Measurements from ENCODE around the gene EIF2B2. TPM values are rescaled to one million over a fixed set of nuclear protein-coding genes. Genes with fewer than 3 reads are reported as not detected.

Gene EIF2B2
- total RNA-seq, 1 experiment from 2014 or later = 48.3 TPM

DNA sequence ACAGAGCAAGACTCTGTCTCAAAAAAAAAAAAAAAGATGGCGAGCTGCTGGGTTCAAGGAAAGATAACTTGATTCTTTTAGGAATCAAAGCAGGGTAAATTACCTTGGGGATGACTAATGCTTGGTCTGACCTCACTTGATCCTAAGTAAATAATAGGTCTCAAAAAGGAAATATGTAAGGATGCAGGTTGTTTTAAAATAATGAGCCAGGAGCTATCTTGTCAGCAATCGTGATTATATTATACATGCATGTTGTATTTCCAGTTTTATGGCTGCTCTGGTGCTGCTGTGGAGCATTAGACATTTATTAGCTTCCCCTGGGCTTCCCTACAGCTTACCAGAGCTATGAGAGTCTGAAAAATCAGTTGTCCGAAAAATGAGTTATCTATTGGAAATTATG, 2.6 kb downstream of the EIF2B2 start:
- Histone ChIP-seq H3K27me3 (ENCODE audit: insufficient read depth, low read length) (no peaks in the 10 kb centered on the region), H4K91ac (ENCODE audit: insufficient read length, low read depth, low read length) (no peak overlapping the region), H4K5ac (ENCODE audit: insufficient read length, low read depth, low read length) (no peak overlapping the region), H3K18ac (ENCODE audit: insufficient read length, low read depth, low read length) (no peak overlapping the region), H2BK120ac (ENCODE audit: low read depth, low read length, poor library complexity, severe bottlenecking) (no peak overlapping the region), H3K23me2 (ENCODE audit: insufficient read length, low read depth, low read length, poor library complexity, severe bottlenecking) (peaks cover 12% of the 10 kb centered on the region), H3K4me2 (ENCODE audit: insufficient read depth, insufficient read length, low read length) (no peak overlapping the region), H3K79me1 (ENCODE audit: insufficient read depth, low read depth, low read length, poor library complexity, severe bottlenecking) (peaks cover 7% of the 10 kb centered on the region), H3K9ac (ENCODE audit: extremely low read depth, insufficient read length, low read length) (no peak overlapping the region), H3T11ph (ENCODE audit: low read length) (no peak overlapping the region), H2AK5ac (ENCODE audit: insufficient read length, low read length) (no peak overlapping the region), H3K4ac (ENCODE audit: low read depth, low read length) (no peak overlapping the region), H2BK20ac (ENCODE audit: low read depth, low read length, poor library complexity, severe bottlenecking) (no peak overlapping the region), H3K14ac (ENCODE audit: insufficient read depth, low read length) (no peak overlapping the region), H3K79me2 (ENCODE audit: insufficient read depth, low read length) (peaks cover 6% of the 10 kb centered on the region; the same call in 1 of the 2 replicates), H2BK12ac (ENCODE audit: insufficient read length, low read depth, low read length) (no peak overlapping the region), H3K27ac (ENCODE audit: insufficient read length, low read depth, low read length) (no peak overlapping the region), H3K23ac (ENCODE audit: insufficient read length, low read depth, low read length) (no peak overlapping the region), H4K8ac (replicated peaks; ENCODE audit: insufficient read length, low read depth, low read length) (no peak overlapping the region), H3K56ac (ENCODE audit: insufficient read length, low read depth, low read length) (no peak overlapping the region), H2BK5ac (ENCODE audit: insufficient read length, low read length) (no peak overlapping the region), H4K20me1 (ENCODE audit: control insufficient read depth, insufficient read depth, insufficient read length) (no peaks in the 10 kb centered on the region), H2AFZ (ENCODE audit: low read length) (no peak overlapping the region), H3K4me1 (ENCODE audit: insufficient read depth, low read length) (peaks cover 5% of the 10 kb centered on the region; the same call in 1 of the 2 replicates), H2BK15ac (ENCODE audit: low read depth, low read length) (no peak overlapping the region), H3K9me3 (ENCODE audit: control insufficient read depth, low read depth, low read length) (no peaks in the 10 kb centered on the region)
- H3K9me3 Mint-ChIP-seq = peaks cover 3 to 4% of the 10 kb centered on the region in 2 experiments; a peak in 1 of 5 replicates
- H3K27ac Mint-ChIP-seq = no peak overlapping the region
- H3K4me3 Mint-ChIP-seq = no peak overlapping the region
- DNase-seq = no peak
- H3K36me3 Mint-ChIP-seq (ENCODE audit: insufficient read depth in 1 of 3, low read depth in 3 of 3) = peaks cover 2 to 67% (median 52%) of the 10 kb centered on the region in 3 experiments; a peak in 6 of 7 replicates
- WGBS (ENCODE audit: extremely low coverage, insufficient read length, low lambda C conversion rate) = no CpG with 5 or more reads among the region's 3 CpGs
- H3K4me1 Mint-ChIP-seq = peaks cover 12 to 15% of the 10 kb centered on the region in 2 experiments
- TF ChIP-seq, protein P1, sequence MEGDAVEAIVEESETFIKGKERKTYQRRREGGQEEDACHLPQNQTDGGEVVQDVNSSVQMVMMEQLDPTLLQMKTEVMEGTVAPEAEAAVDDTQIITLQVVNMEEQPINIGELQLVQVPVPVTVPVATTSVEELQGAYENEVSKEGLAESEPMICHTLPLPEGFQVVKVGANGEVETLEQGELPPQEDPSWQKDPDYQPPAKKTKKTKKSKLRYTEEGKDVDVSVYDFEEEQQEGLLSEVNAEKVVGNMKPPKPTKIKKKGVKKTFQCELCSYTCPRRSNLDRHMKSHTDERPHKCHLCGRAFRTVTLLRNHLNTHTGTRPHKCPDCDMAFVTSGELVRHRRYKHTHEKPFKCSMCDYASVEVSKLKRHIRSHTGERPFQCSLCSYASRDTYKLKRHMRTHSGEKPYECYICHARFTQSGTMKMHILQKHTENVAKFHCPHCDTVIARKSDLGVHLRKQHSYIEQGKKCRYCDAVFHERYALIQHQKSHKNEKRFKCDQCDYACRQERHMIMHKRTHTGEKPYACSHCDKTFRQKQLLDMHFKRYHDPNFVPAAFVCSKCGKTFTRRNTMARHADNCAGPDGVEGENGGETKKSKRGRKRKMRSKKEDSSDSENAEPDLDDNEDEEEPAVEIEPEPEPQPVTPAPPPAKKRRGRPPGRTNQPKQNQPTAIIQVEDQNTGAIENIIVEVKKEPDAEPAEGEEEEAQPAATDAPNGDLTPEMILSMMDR (conservative IDR thresholded peaks at IDR 0.05) = no peak
- no peaks in the 10 kb centered on the region for H3K27me3 Mint-ChIP-seq (ENCODE audit: low read depth)

Measured in H9 (cell line).